ENCODE data around the gene AUH. TPM values are rescaled to one million over a fixed set of nuclear protein-coding genes. Genes with fewer than 3 reads are reported as not detected.

The AUH gene
- total and polyA plus RNA-seq, 9 of the 15 experiments (the other 6 are each of a cell fraction or from before 2014, with no cell fraction given) = 3.4 to 29.0 (median 10.1) TPM

DNA sequence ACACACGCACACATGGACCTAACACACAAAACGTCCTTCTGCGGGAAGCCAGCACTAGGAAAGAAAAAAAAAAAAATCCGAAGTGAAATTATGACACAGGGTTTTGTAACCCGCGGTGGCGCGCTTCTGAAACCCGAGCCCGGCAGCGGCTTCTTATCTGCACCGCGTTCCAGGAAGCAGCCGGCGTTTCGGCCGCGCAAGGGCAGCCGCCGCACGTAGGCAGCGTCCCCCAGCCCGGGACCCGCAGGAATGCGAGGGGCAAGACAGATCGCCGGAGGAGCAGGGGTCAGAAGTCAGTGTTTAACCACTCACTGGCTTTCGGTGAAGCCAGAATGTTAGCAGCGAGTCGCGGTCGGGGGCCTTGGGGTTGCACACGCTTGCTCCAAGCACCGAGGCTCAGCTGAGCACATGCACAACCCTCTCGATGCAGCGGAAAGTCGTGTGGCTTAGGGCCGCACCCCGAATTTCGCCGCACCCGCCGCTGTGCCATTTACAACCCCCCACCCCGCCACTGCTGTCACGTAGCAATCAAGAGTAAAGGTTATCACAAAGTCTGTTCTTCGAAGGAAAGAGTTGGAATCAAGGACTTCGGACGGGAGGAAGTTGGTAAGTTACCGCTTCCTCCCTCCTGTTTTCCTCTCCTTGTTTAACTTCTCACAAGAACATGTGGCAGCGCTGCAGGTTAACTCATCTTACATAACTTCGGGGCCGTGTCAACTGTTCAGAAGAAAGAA is 167.9 kb downstream of the AUH start (continued):
- TF ChIP-seq ZHX1 (conservative IDR thresholded peaks at IDR 0.05; ENCODE audit: low read length) = no peak
- TF ChIP-seq ARNT (IDR thresholded peaks at IDR 0.05) = peak; percentile 66 to 76; a peak in 2 of 4 replicates
- TF ChIP-seq TAF1 (IDR thresholded peaks at IDR 0.05; ENCODE audit: control insufficient read depth, extremely low read depth, insufficient read depth, low read length, severe bottlenecking) = peak; percentile 62
- TF ChIP-seq ZNF778 (CRISPR knock-in tag; IDR thresholded peaks at IDR 0.05) = no peak
- TF ChIP-seq SMAD2 (IDR thresholded peaks at IDR 0.05; ENCODE audit: low read depth, low read length) = no peak
- TF ChIP-seq ZNF384 (IDR thresholded peaks at IDR 0.05; ENCODE audit: low read depth, low read length) = peak; percentile 90
- TF ChIP-seq MEF2A (IDR thresholded peaks at IDR 0.05; ENCODE audit: control insufficient read depth, low read depth, low read length) = no peak
- TF ChIP-seq NR2C1 (IDR thresholded peaks at IDR 0.05) = peak; percentile 72
- TF ChIP-seq NR2C1 (tag; IDR thresholded peaks at IDR 0.05) = peak; percentile 79
- TF ChIP-seq RAD51 (IDR thresholded peaks at IDR 0.05; ENCODE audit: borderline replicate concordance, low read depth) = no peak
- peak; percentile 98 for TF ChIP-seq ZNF592 (IDR thresholded peaks at IDR 0.05)
- no peak for TF ChIP-seq NR0B1 (IDR thresholded peaks at IDR 0.05; ENCODE audit: partially characterized antibody)
- TF ChIP-seq SMARCE1 (IDR thresholded peaks at IDR 0.05) = peak; percentile 55; the same call in 1 of the 2 replicates
- no peak for TF ChIP-seq MTA2 (IDR thresholded peaks at IDR 0.05; ENCODE audit: low read depth)
- TF ChIP-seq, protein P1, sequence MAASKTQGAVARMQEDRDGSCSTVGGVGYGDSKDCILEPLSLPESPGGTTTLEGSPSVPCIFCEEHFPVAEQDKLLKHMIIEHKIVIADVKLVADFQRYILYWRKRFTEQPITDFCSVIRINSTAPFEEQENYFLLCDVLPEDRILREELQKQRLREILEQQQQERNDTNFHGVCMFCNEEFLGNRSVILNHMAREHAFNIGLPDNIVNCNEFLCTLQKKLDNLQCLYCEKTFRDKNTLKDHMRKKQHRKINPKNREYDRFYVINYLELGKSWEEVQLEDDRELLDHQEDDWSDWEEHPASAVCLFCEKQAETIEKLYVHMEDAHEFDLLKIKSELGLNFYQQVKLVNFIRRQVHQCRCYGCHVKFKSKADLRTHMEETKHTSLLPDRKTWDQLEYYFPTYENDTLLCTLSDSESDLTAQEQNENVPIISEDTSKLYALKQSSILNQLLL (CRISPR knock-in tag; IDR thresholded peaks at IDR 0.05; ENCODE audit: borderline replicate concordance) = no peak
- TF ChIP-seq NR4A1 (CRISPR knock-in tag; IDR thresholded peaks at IDR 0.05) = peak; percentile 81; the same call in 1 of the 2 replicates
- TF ChIP-seq NR4A1 (tag; IDR thresholded peaks at IDR 0.05) = peak; percentile 75; the same call in 1 of the 2 replicates
- TF ChIP-seq RFX5 (IDR thresholded peaks at IDR 0.05; ENCODE audit: low read depth, low read length) = no peak

Measured in K562 (cell line).